ENCODE results near the gene DAGLA.

DNA sequence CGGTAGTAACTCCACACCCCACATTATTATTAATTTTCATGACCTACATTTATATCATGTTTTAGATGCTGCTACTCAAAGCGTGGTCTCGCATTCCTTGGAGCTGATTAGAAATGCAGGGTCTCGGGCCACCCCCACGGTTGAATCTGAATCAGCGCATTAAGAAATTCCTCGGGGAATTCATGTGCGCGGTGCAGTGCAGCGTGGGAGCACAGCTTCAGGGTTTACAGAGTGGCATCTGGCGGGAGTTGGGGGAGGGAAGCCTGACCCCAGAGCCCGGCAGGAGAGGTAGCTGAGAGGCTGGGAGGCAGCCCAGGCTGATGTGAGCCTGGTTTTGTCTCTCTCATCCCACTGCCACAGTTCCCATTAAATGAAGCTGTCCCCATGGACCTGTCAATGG lies 48.1 kb upstream of the DAGLA start:
- TF ChIP-seq, protein P1, sequence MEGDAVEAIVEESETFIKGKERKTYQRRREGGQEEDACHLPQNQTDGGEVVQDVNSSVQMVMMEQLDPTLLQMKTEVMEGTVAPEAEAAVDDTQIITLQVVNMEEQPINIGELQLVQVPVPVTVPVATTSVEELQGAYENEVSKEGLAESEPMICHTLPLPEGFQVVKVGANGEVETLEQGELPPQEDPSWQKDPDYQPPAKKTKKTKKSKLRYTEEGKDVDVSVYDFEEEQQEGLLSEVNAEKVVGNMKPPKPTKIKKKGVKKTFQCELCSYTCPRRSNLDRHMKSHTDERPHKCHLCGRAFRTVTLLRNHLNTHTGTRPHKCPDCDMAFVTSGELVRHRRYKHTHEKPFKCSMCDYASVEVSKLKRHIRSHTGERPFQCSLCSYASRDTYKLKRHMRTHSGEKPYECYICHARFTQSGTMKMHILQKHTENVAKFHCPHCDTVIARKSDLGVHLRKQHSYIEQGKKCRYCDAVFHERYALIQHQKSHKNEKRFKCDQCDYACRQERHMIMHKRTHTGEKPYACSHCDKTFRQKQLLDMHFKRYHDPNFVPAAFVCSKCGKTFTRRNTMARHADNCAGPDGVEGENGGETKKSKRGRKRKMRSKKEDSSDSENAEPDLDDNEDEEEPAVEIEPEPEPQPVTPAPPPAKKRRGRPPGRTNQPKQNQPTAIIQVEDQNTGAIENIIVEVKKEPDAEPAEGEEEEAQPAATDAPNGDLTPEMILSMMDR (IDR thresholded peaks at IDR 0.05), result no peak
- no peak for TF ChIP-seq EZH2 (IDR thresholded peaks at IDR 0.05; ENCODE audit: borderline replicate concordance, insufficient read depth, low read depth, low read length, poor library complexity, severe bottlenecking)
